ENCODE results near the gene FNDC10. TPM values are rescaled to one million over a fixed set of nuclear protein-coding genes. Genes with fewer than 3 reads are reported as not detected.

FNDC10 gene
- total RNA-seq, 1 experiment from 2014 or later = 30.4 TPM

- peak; percentile 58; the same call in 1 of the 2 replicates for TF ChIP-seq ARID4B (CRISPR knock-in tag; IDR thresholded peaks at IDR 0.05; ENCODE audit: borderline replicate concordance)
- TF ChIP-seq SMAD3 (CRISPR knock-in tag; IDR thresholded peaks at IDR 0.05; ENCODE audit: borderline replicate concordance) = peak; percentile 97
- TF ChIP-seq PREB (CRISPR knock-in tag; IDR thresholded peaks at IDR 0.05; ENCODE audit: borderline replicate concordance) = no peak
- TF ChIP-seq JAZF1 (CRISPR knock-in tag; IDR thresholded peaks at IDR 0.05) = no peak
- TF ChIP-seq JUN (CRISPR knock-in tag; IDR thresholded peaks at IDR 0.05) = peak; percentile 91
- peak; percentile 86 for TF ChIP-seq E2F1 (CRISPR knock-in tag; IDR thresholded peaks at IDR 0.05)
- TF ChIP-seq AFF4 (CRISPR knock-in tag; IDR thresholded peaks at IDR 0.05; ENCODE audit: borderline replicate concordance) = 0 out of 2 replicates have a peak, but pooled peaks have one; percentile 42
- peak; percentile 43 for TF ChIP-seq USF2 (CRISPR knock-in tag; IDR thresholded peaks at IDR 0.05)
- TF ChIP-seq ATF1 (CRISPR knock-in tag; IDR thresholded peaks at IDR 0.05) = peak; percentile 52; the same call in 1 of the 2 replicates
- no peak for TF ChIP-seq ATF6 (CRISPR knock-in tag; IDR thresholded peaks at IDR 0.05)
- no peak for TF ChIP-seq ZNF263 (CRISPR knock-in tag; IDR thresholded peaks at IDR 0.05; ENCODE audit: low read depth)
- peak; percentile 40; the same call in 1 of the 2 replicates for TF ChIP-seq ATF2 (CRISPR knock-in tag; IDR thresholded peaks at IDR 0.05; ENCODE audit: borderline replicate concordance, low read depth)
- no peak for TF ChIP-seq ELF4 (CRISPR knock-in tag; IDR thresholded peaks at IDR 0.05; ENCODE audit: low read depth)
- peak; percentile 98 for TF ChIP-seq PRDM15 (CRISPR knock-in tag; IDR thresholded peaks at IDR 0.05)
- TF ChIP-seq E2F5 (CRISPR knock-in tag; IDR thresholded peaks at IDR 0.05) = peak; percentile 73; the same call in 1 of the 2 replicates
- TF ChIP-seq MYBL2 (CRISPR knock-in tag; IDR thresholded peaks at IDR 0.05) = peak; percentile 90
Measured at GRCh38 chr1:1630191-1630964, 30.4 kb upstream of the FNDC10 start (continued).

Data from WTC11 (cell line).